ENCODE data around the gene HAUS6. TPM values are rescaled to one million over a fixed set of nuclear protein-coding genes. Genes with fewer than 3 reads are reported as not detected.

The HAUS6 gene
- total and polyA plus RNA-seq, 2 experiments from 2014 or later, result 6.5 to 9.4 TPM

- no peak for TF ChIP-seq CTCF (IDR thresholded peaks at IDR 0.05; ENCODE audit: low read depth, low read length)
- Histone ChIP-seq H3K27ac (no peak overlapping the region), H3K4me3 (no peak overlapping the region), H3K27me3 (no peaks in the 10 kb centered on the region), H3K36me3 (peaks cover 37% of the 10 kb centered on the region), H3K9me3 (ENCODE audit: low read depth) (no peaks in the 10 kb centered on the region), H3K4me1 (ENCODE audit: low read depth) (no peaks in the 10 kb centered on the region)
- no peak for DNase-seq (ENCODE audit: low read depth in 1 of 2, low spot score in 1 of 2)
Measured at GRCh38 chr9:19074229-19074628, 28.5 kb downstream of the HAUS6 start.

GRCh38 chr9:19057033-19057432 is 45.7 kb downstream of the HAUS6 start:
- H3K4me3 ChIP-seq, result no peak overlapping the region
- H3K36me3 ChIP-seq, result peaks cover 16% of the 10 kb centered on the region
- no peak overlapping the region for H3K27ac ChIP-seq
- H3K9me3 ChIP-seq (ENCODE audit: low read depth), result no peaks in the 10 kb centered on the region
- no peaks in the 10 kb centered on the region for H3K4me1 ChIP-seq (ENCODE audit: low read depth)
- no peaks in the 10 kb centered on the region for H3K27me3 ChIP-seq
- no peak for TF ChIP-seq CTCF (IDR thresholded peaks at IDR 0.05; ENCODE audit: low read depth, low read length)
- no peak for DNase-seq (ENCODE audit: low read depth in 1 of 2, low spot score in 1 of 2)

GRCh38 chr9:19050637-19051591 is 51.8 kb downstream of the HAUS6 start:
- no peaks in the 10 kb centered on the region for H3K27me3 ChIP-seq
- H3K4me3 ChIP-seq, result peak overlapping the region; percentile 62
- H3K4me1 ChIP-seq (ENCODE audit: low read depth), result no peaks in the 10 kb centered on the region
- no peaks in the 10 kb centered on the region for H3K36me3 ChIP-seq
- peak overlapping the region; percentile 91 for H3K27ac ChIP-seq
- H3K9me3 ChIP-seq (ENCODE audit: low read depth), result no peaks in the 10 kb centered on the region
- no peak for DNase-seq (ENCODE audit: low read depth in 1 of 2, low spot score in 1 of 2)
- TF ChIP-seq CTCF (IDR thresholded peaks at IDR 0.05; ENCODE audit: low read depth, low read length), result no peak

- H3K9me3 ChIP-seq (ENCODE audit: low read depth), result no peaks in the 10 kb centered on the region
- no peaks in the 10 kb centered on the region for H3K36me3 ChIP-seq
- H3K27ac ChIP-seq, result peak overlapping the region; percentile 91
- no peaks in the 10 kb centered on the region for H3K27me3 ChIP-seq
- no peak for TF ChIP-seq CTCF (IDR thresholded peaks at IDR 0.05; ENCODE audit: low read depth, low read length)
- no peaks in the 10 kb centered on the region for H3K4me1 ChIP-seq (ENCODE audit: low read depth)
- H3K4me3 ChIP-seq, result peak overlapping the region; percentile 62
- peak; percentile 40 to 53 for DNase-seq (ENCODE audit: low read depth in 1 of 2, low spot score in 1 of 2)
Measured at GRCh38 chr9:19049917-19050636, 52.6 kb downstream of the HAUS6 start.

GRCh38 chr9:19048966-19049916 is 53.5 kb downstream of the HAUS6 start, which contains the start of gene RRAGA:
RRAGA (plus strand) TSS chr9:19049427; CDS start chr9:19049660, 233 bp downstream.
- Histone ChIP-seq H3K9me3 (ENCODE audit: low read depth) (no peaks in the 10 kb centered on the region), H3K4me3 (peak within 1 kb of the TSS; percentile 62), H3K27ac (peak within 1 kb of the TSS; percentile 91), H3K27me3 (no peaks in the 10 kb centered on the region), H3K4me1 (ENCODE audit: low read depth) (no peaks in the 10 kb centered on the region), H3K36me3 (no peaks in the 10 kb centered on the region)
- peak; percentile 83 for TF ChIP-seq CTCF (IDR thresholded peaks at IDR 0.05; ENCODE audit: low read depth, low read length)
- peak; percentile 96 to 98 for DNase-seq (ENCODE audit: low read depth in 1 of 2, low spot score in 1 of 2)

All from cardiac muscle cell (in vitro differentiated cells and primary cell).